Melanocyte of skin (primary cell): ENCODE measurements around the gene METTL24. TPM values are rescaled to one million over a fixed set of nuclear protein-coding genes. Genes with fewer than 3 reads are reported as not detected.

ENCODE experiments used
- total RNA-seq, 2 donors: library from RNA; depleted of rRNA; stranded (reverse); fragments of >200 nt; gene quantifications; 2 replicates each; pipeline ENCODE4 v1.2.3, GENCODE V29; 2012

METTL24 gene, protein sequence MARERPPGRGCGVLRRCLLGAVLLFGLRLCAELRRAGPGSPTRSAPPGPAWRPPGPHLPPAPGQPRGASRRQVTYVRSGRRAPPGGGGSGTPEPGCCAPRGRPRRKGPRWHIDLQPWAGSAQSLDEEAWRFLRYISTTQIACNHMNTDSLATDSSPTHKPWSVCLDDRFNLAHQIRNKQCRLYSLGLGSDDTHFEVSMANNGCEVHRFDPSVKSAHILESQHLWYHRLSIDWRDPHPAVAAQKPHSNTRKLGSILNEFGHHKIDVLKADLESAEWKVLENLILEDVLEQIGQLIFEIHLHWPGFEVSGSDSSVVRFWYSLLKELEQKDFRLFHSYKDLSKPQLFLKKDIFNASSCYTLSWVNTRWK
- not detected for total RNA-seq

DNA sequence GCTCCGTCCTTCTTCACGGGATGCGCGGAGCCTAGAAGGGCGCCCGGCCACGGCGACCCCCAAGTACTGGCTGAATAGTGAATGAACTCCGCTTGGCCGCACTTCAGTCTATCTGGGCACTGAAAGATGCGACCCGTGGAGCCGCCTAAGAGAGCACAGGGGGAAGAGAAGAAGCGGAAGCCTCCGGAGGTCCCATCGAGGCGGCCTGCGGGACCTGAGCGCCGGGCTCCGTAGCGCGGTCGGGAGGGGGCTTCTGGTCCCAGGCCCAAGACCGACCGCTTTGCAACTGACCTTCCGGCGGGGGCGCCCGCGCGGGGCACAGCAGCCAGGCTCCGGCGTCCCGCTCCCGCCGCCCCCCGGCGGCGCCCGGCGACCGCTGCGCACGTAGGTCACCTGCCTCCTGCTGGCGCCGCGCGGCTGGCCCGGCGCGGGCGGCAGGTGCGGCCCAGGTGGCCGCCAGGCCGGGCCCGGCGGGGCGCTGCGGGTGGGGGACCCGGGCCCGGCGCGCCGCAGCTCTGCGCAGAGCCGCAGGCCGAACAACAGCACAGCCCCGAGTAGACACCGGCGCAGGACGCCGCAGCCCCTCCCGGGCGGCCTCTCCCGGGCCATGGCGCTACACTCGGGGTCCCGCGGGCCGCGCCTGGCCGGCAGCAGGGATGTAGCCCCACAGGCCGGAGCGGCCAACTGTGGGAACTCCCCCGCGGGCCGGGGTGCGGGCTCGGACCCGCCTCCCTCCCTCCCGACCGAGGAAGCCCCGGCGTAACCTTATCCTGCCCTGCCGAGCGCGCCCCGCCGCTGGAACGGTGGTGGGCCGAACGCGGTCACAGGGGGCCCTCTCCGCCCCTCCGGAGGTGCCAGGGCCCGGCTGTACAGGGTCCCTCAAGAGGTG, at the start of gene METTL24:
Gene METTL24 (minus strand): TSS at position 686 of the 889 bp plus-strand sequence. CDS start 77 bp downstream, at position 609.

Other genes with a start within 250 kb of the METTL24 start
- gene WASF1, start 178.7 kb downstream of the METTL24 start, total RNA-seq: 1 to 10 TPM; 6.3 to 7.6 TPM
- gene CDC40, start 177.9 kb downstream of the METTL24 start, total RNA-seq: 10 to 100 TPM; 16.9 to 18.6 TPM
- gene DDO, start 57.2 kb upstream of the METTL24 start, total RNA-seq: not detected
- gene SLC22A16, start 118.3 kb upstream of the METTL24 start, total RNA-seq: under 1 TPM in 1 of 2 donors, not detected in 1; 0.33 TPM